Mucosa of stomach (tissue), 1 donor: ENCODE measurements around the gene PPP2R1B.
"Not testable (repeated sequence)": the region's sequence is repeated elsewhere in the genome, so short reads cannot be mapped to it uniquely, and the experiment has no call there.

Experiments used
- H3K27me3 ChIP-seq: one replicate; pipeline ENCODE4 v1.7.0; 2013; ENCODE audit warnings: mild to moderate bottlenecking, low read length; ENCODE audit not compliant: control insufficient read depth, insufficient read depth
- H3K36me3 ChIP-seq: one replicate; pipeline ENCODE4 v1.7.0; 2013; ENCODE audit warnings: low read length; ENCODE audit not compliant: control insufficient read depth, insufficient read depth
- H3K4me1 ChIP-seq: one replicate; pipeline ENCODE4 v1.7.0; 2013; ENCODE audit warnings: mild to moderate bottlenecking, low read length; ENCODE audit not compliant: control insufficient read depth, insufficient read depth
- H3K4me3 ChIP-seq: one replicate; pipeline ENCODE4 v1.7.0; 2013; ENCODE audit warnings: low read length
- H3K9ac ChIP-seq: one replicate; pipeline ENCODE4 v1.7.0; 2013; ENCODE audit warnings: mild to moderate bottlenecking, low read length, moderate library complexity
- H3K9me3 ChIP-seq: one replicate; pipeline ENCODE4 v1.7.0; 2013; ENCODE audit warnings: mild to moderate bottlenecking, low read length, moderate library complexity; ENCODE audit not compliant: control insufficient read depth
- donor health status: Pancreatic carcinoma.

Gene PPP2R1B

DNA sequence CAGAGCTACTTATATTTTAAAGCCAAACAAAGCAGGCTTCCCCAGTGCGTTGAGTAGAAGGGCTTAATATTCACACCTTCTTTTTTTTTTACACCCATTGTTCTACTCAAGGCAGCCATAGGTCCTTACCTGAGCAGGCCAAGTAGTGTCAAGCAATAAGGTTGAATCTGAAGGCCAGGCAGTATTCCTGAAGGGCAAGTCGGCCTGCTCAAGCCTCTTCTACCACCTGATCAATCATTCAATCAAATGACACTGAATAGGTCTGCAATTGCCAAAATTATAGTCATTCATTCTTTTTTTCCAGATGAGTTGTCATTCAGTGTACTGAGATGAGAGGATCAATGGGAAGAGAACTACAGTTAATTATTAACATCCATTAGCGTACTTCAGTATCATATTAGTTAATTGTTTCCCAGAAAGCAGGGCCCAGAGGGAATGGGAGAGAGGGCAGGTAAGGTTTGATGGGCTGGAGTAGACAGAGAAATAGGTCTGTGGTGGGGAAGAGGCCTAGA, 11.9 kb upstream of the PPP2R1B start:
- peaks cover 4% of the 10 kb centered on the region for H3K4me1 ChIP-seq

DNA sequence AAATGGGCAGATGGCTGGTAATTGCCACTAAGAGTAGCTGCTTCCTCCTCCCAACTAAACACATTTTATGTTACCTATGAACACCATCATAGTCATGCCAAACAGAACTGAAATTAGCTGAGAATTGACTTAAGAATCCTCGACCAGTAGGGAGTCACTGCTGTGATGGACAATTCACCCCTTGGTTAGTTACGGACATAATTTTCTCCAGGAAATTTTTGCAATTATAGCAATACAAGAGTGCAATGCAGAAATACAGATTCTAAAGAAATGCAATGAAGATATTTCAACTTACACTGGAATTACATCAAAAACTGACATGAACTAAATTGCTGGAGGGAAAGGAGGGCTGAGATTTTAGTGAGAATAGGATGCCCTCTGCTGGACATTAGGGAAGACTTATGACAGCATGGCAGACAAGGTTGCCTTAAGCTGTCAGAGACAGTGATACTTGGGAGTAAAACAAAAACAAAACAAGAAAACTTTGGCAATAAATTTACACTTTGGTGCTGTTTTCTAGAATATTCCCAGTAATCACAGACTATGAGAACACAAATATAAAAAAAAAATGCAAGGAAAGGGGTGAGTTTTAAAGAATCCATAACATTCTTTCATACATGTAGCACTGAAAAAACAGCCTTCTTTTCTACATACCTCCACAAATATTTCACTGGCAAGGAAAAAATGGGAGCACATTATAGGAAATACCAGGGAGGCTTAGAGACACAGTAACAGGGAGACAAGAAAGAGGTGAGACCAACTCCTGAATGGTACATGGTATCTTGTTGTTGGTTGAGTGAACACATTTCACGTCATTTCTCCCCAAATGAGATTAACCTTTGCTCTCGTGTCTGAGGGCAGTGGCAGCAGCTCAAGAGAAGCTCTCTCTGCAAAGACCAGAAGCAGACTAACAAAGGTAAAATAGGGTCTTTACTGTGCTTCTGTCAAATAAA, 11.2 kb upstream of the PPP2R1B start:
- Histone ChIP-seq H3K9me3 (no peaks in the 10 kb centered on the region), H3K36me3 (no peaks in the 10 kb centered on the region), H3K9ac (no peak overlapping the region), H3K27me3 (no peaks in the 10 kb centered on the region), H3K4me3 (no peak overlapping the region), H3K4me1 (peaks cover 4% of the 10 kb centered on the region)

More for the DNA sequence above, 11.9 kb upstream of the PPP2R1B start:
- Histone ChIP-seq H3K27me3 (no peaks in the 10 kb centered on the region), H3K36me3 (no peaks in the 10 kb centered on the region), H3K9me3 (no peaks in the 10 kb centered on the region), H3K9ac (no peak overlapping the region), H3K4me3 (no peak overlapping the region)

DNA sequence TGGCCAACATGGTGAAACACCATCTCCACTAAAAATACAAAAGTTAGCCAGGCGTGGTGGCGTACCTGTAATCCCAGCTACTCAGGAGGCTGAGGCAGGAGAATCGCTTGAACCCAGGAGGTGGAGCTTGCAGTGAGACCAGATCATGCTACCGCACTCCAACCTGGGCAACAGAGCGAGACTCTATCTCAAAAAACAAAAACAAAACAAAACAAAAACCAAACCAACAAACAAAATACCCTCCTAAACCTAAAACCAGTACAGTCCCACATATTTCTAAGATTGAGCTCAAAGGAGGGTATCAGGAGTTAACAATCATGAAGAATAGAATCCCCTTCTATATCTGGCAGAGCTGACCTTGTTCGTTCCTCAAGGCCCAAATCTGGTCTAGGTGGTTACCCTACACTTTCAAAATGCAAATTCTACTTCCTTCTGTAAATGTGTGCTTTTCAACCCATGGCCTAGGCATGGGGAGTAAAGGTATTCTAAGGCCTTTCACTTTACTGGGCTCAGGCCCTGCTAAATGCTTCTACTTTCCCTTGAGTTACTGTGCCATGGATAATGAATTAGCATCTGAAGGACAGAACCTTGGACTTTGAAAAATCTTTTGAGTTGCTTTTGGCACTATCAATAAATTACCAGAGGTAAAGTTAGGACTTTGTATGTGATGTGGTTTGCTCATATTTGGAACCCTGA, 10.4 kb upstream of the PPP2R1B start:
- H3K9ac ChIP-seq = no peak overlapping the region
- no peaks in the 10 kb centered on the region for H3K4me1 ChIP-seq
- no peaks in the 10 kb centered on the region for H3K36me3 ChIP-seq
- H3K27me3 ChIP-seq = no peaks in the 10 kb centered on the region
- H3K9me3 ChIP-seq = no peaks in the 10 kb centered on the region
- H3K4me3 ChIP-seq = no peak overlapping the region

GRCh38 chr11:111774955-111775710, 8.9 kb upstream of the PPP2R1B start:
- Histone ChIP-seq H3K9me3 (no peaks in the 10 kb centered on the region), H3K4me1 (no peaks in the 10 kb centered on the region), H3K36me3 (no peaks in the 10 kb centered on the region), H3K9ac (no peak overlapping the region), H3K27me3 (no peaks in the 10 kb centered on the region), H3K4me3 (no peak overlapping the region)

- Histone ChIP-seq H3K27me3 (no peaks in the 10 kb centered on the region), H3K36me3 (no peaks in the 10 kb centered on the region), H3K4me3 (no peak overlapping the region), H3K9me3 (no peaks in the 10 kb centered on the region), H3K4me1 (no peaks in the 10 kb centered on the region), H3K9ac (no peak overlapping the region)
These were observed 6.3 kb upstream of the PPP2R1B start for GRCh38 chr11:111772535-111772934.

DNA sequence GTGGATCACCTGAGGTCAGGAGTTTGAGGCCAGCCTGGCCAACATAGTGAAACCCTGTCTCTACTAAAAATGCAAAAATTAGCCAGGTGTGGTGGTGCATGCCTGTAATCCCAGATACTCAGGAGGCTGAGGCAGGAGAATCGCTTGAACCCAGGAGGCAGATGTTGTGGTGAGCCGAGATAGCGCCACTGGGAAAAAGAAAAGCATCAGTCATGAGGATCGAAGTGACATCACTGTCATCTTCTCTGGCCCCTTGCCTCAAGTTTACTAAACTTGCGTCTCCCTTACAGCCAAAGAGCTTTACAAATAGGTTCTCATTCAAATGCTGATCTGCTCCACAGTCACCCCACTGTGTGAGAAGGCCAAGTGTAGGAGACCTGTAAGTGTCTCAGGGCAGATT, 5.0 kb upstream of the PPP2R1B start:
- H3K4me1 ChIP-seq, H3K27me3 ChIP-seq, H3K4me3 ChIP-seq, H3K9ac ChIP-seq, H3K36me3 ChIP-seq, H3K9me3 ChIP-seq: not testable (repeated sequence)

GRCh38 chr11:111770581-111771134, 4.5 kb upstream of the PPP2R1B start:
- peaks cover 6% of the 10 kb centered on the region for H3K4me1 ChIP-seq
- no peak overlapping the region for H3K4me3 ChIP-seq
- H3K9me3 ChIP-seq = no peaks in the 10 kb centered on the region
- H3K36me3 ChIP-seq = no peaks in the 10 kb centered on the region
- no peak overlapping the region for H3K9ac ChIP-seq
- no peaks in the 10 kb centered on the region for H3K27me3 ChIP-seq

- Histone ChIP-seq H3K4me1 (peaks cover 14% of the 10 kb centered on the region), H3K4me3 (peak overlapping the region; percentile 91), H3K27me3 (no peaks in the 10 kb centered on the region), H3K36me3 (no peaks in the 10 kb centered on the region), H3K9ac (peak overlapping the region; percentile 86), H3K9me3 (no peaks in the 10 kb centered on the region)
These were observed 599 bp upstream of the PPP2R1B start for GRCh38 chr11:111766834-111767142.

DNA sequence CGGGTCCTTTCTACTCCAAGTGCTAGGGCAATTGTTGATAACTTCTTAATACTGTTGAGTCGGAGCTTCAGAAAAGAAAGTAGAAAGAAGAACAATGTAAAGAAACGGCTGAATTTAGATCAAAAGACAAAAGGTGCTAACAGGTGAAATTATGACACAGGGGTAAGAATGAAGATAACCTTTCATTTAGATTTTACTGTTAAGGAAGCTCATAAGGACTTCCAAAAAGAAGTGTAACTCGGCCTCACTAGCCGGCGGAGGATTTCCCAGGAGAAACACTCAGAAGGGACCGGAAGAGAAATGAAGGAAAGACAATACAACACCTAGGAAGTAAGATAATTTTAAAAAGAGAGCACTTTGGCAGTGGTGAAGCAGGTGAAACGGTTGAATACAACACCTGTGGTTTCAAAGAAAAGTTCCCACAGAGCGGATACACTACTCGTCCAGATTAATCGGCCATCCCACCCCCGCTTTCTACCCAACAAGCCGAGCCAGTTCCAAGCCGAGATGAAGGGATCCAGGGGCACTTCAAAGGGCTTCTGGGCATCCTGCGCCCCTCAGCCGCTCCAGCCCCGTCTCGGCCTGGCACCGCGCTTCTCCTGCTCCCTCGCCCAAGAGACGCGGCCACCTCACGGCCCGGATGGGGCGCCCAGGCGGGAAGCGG, 737 bp downstream of the PPP2R1B start:
- Histone ChIP-seq H3K27me3 (no peaks in the 10 kb centered on the region), H3K4me3 (peak overlapping the region; percentile 86), H3K9ac (peak overlapping the region; percentile 86), H3K36me3 (no peaks in the 10 kb centered on the region), H3K9me3 (no peaks in the 10 kb centered on the region), H3K4me1 (peaks cover 14% of the 10 kb centered on the region)

DNA sequence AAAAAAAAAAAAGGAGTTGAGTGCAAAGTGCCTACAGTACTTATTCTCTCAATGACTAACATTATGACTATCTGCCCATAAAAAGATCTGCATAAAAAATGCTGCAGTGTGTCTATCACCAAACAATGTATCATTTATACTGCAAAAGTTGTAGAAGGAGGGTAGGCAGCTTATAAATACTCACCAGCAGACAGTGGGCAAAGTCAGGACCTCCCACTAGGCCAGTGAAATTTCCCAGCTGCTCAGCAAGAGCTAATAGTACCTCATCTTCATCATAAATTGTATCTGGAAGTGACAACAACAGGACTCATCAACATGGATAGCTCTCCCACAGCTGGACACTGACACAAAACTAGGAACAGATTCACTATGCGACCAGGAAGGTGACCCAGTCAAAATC, 1.6 kb downstream of the PPP2R1B start:
- no peaks in the 10 kb centered on the region for H3K27me3 ChIP-seq
- no peak overlapping the region for H3K4me3 ChIP-seq
- H3K4me1 ChIP-seq = peaks cover 19% of the 10 kb centered on the region
- H3K36me3 ChIP-seq = no peaks in the 10 kb centered on the region
- H3K9ac ChIP-seq = peak overlapping the region; percentile 86
- no peaks in the 10 kb centered on the region for H3K9me3 ChIP-seq

DNA sequence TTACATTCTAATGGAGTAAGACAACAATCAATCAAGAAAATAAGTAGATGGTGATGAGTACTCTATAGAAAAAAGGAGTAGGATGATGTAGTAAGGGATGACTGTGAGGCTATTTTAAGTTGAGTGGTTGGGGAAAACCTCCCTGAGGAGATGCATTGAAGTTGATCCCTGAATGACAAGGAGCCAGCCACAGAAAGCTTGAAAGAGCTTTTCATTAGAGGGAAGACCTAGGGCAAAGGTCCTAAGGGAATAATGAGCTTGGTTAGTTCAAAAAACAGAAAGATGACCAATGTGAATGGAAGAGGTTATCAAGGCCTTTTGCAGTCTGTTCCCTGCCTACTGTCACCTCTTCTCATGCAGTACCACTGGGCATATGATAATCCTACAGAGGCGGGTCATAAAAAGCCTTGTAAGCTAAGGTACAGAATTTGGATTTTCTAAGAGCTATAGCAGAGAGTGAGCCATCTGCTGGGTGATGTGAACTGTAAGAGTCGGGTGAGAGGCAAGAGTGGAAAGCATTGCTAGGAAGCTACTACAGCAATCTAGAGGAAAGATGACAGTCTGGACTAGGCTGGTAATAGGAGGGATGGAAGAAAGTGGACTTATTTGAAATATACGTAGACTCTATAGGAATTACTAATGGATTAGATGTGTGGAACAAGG, 3.1 kb downstream of the PPP2R1B start:
- H3K9ac ChIP-seq = no peak overlapping the region
- H3K4me1 ChIP-seq = peaks cover 23% of the 10 kb centered on the region

More for the DNA sequence above, 3.1 kb downstream of the PPP2R1B start:
- H3K36me3 ChIP-seq = no peaks in the 10 kb centered on the region
- no peaks in the 10 kb centered on the region for H3K27me3 ChIP-seq
- H3K9me3 ChIP-seq = no peaks in the 10 kb centered on the region
- no peak overlapping the region for H3K4me3 ChIP-seq
